Hypothalamus (tissue), 51 donors: ENCODE data around the gene SLC39A13.

Experiments
- DNase-seq, 51 donors: peaks; one replicate each; lab custom pipeline; 2025; lab: John Stamatoyannopoulos, UW

Gene SLC39A13

GRCh38 chr11:47418454-47419259 lies 10.3 kb downstream of the SLC39A13 start:
- no peak for DNase-seq

GRCh38 chr11:47425611-47426010 lies 17.2 kb downstream of the SLC39A13 start:
- no peak for DNase-seq

GRCh38 chr11:47426062-47426956 lies 17.9 kb downstream of the SLC39A13 start, which contains the start of gene PSMC3:
TSS of gene PSMC3 (minus strand) at chr11:47426439. CDS start at chr11:47426279, 160 bp downstream.
- peak; percentile 78 to 98 (median 95) for DNase-seq

DNA sequence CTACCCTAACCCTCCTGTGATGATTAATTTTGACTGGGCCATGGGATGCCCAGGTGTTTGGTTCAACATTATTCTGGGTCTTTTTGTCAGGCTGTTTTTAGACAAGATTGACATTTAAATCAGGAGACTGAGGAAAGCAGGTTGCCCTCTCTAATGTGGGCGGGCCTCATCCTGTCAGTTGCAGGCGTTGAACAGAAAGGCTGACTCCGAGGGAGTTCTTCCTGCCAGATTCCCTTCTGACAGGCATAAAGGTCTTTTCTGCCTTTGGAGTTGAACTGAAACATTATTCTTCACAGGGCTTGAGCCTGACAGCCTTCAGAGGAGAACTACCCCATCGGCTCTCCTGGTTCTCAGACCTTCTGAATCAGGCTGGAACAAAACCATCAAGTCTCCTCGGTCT lies 22.1 kb downstream of the SLC39A13 start:
- DNase-seq, result no peak

DNA sequence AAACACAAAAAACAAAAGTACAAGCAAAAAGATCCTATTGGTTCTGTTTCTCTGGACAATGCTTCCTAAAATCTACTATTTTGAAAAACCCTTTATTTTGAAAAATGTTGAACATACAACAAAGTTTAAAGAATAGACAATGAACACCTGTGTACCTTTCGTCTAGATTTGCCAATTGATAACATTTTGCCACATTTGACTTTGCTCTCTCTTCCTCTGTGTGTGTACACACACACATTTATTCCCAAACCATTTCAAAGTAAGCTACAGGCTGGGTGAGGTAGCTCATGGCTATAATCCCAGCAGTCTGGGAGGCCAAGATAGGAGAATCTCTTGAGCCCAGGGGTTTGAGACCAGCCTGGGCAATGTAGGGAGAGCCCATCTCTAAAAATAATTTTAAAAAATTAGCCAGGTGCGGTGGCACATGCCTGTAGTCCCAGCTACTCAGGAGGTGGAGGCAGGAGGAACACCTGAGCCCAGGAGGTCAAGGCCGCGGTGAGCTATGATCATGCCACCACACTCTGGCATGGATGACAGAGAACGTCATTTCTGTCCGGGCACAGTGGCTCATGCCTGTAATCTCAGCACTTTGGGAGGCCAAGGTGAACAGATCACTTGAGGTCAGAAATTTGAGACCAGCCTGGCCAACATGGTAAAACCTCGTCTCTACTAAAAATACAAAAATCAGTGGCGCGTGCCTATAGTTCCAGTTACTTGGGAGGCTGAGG lies 23.1 kb downstream of the SLC39A13 start:
- no peak for DNase-seq

GRCh38 chr11:47433157-47433556 lies 24.8 kb downstream of the SLC39A13 start:
- no peak for DNase-seq

- peak in 18 of 51 donors; percentile 4 to 51 (median 21) for DNase-seq
Observed at GRCh38 chr11:47434011-47434786, 25.8 kb downstream of the SLC39A13 start.

- DNase-seq, result no peak
Observed at GRCh38 chr11:47435687-47436086, 27.3 kb downstream of the SLC39A13 start.

- no peak for DNase-seq
Observed at GRCh38 chr11:47436726-47437125, 28.3 kb downstream of the SLC39A13 start.

DNA sequence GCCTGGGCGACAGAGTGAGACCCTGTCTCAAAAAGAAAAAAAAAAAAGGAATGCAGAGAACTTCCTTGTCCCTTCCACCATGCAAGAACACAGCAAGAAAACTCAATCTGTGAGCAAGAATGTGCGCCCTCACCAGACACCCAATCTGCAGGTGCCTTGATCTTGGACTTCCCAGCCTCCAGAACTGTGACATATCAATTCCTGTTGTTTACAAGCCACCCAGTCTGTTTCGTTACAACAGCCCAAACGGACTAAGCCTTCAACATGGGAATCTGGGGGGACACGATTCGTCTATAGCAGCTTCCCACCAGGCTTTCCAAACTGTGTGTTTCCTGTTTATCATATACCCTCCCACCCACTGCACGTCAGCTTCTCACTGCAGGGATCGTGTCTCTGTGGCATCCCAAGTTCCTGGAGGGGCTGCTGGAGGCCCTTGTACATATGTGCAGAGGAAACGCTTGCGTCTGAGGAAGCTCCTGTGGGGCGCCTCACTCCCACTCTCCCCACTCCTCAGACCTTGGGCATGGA lies 28.9 kb downstream of the SLC39A13 start:
- DNase-seq, result no peak

GRCh38 chr11:47437746-47438418 lies 29.5 kb downstream of the SLC39A13 start:
- DNase-seq, result peak in 23 of 51 donors; percentile 7 to 68 (median 30)

GRCh38 chr11:47438721-47439120 lies 30.3 kb downstream of the SLC39A13 start:
- no peak for DNase-seq

- DNase-seq, result no peak
Observed at GRCh38 chr11:47440054-47440476, 31.7 kb downstream of the SLC39A13 start.

- DNase-seq, result no peak
Observed at GRCh38 chr11:47441421-47441820, 33.0 kb downstream of the SLC39A13 start.

GRCh38 chr11:47442514-47442913 lies 34.1 kb downstream of the SLC39A13 start:
- DNase-seq, result peak in 31 of 51 donors; percentile 5 to 73 (median 34)

DNA sequence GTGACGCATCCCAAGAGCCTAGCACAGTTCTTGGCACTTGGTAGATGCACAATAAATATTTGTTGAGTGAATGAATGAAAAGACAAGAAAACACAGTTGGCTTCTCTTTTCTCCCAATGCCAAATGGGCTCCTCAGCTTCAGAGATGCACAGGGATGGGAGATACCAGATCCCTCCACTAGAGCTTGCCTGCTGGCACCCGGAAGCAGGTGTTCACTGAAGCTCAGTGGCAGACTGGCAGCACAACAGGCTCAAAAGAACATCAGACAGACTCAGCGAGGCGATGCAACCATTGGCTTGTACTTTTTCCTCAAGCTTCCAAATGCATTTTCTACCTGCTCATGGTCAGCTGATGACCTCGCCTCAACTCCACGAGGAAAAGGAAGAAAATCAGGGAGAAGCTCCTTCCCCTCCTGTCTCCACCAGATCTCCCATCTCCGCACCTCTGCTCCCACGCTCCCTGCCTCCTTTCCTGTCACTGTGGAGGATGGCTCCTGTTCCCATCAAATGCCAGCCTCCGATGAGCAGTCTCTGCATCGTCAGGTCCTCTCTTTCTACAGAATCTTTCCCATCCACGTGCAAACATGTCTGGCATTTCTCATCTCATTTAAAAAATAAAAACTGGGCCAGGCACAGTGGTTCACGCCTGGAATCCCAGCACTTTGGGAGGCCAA lies 34.8 kb downstream of the SLC39A13 start:
- DNase-seq, result peak in 10 of 51 donors; percentile 3 to 55 (median 16)

- DNase-seq, result no peak
Observed at GRCh38 chr11:47443817-47444216, 35.4 kb downstream of the SLC39A13 start.

- no peak for DNase-seq
Observed at GRCh38 chr11:47445840-47446239, 37.5 kb downstream of the SLC39A13 start.
